ENCODE results near the gene PRKN. TPM values are rescaled to one million over a fixed set of nuclear protein-coding genes. Genes with fewer than 3 reads are reported as not detected.

Gene PRKN
- total RNA-seq, 1 experiment from 2014 or later: 2.0 TPM

GRCh38 chr6:162306616-162307015, 420.9 kb downstream of the PRKN start:
- TF ChIP-seq CTCF (conservative IDR thresholded peaks at IDR 0.05): no peak
- DNase-seq: no peak
- H3K4ac ChIP-seq (ENCODE audit: low read depth, low read length): no peak overlapping the region
- Mint-ChIP-seq H3K4me1 (0 out of 4 replicates have a peak, but pooled peaks cover 0 to 2% of the 10 kb centered on the region in 2 experiments), H3K36me3 (ENCODE audit: insufficient read depth in 1 of 3, low read depth in 3 of 3) (no peaks in the 10 kb centered on the region), H3K4me3 (no peak overlapping the region), H3K9me3 (no peaks in the 10 kb centered on the region), H3K27ac (no peak overlapping the region), H3K27me3 (ENCODE audit: low read depth) (no peaks in the 10 kb centered on the region; the same call in 1 of the 2 replicates)
- no peaks in the 10 kb centered on the region for H3K79me1 ChIP-seq (ENCODE audit: insufficient read depth, low read depth, low read length, poor library complexity, severe bottlenecking)
- H4K20me1 ChIP-seq (ENCODE audit: control insufficient read depth, insufficient read depth, insufficient read length): no peaks in the 10 kb centered on the region
- H3K4me2 ChIP-seq (ENCODE audit: insufficient read depth, insufficient read length, low read length): no peak overlapping the region
- no peak overlapping the region for H2BK5ac ChIP-seq (ENCODE audit: insufficient read length, low read length)
- H3K27me3 ChIP-seq (ENCODE audit: insufficient read depth, low read length): no peaks in the 10 kb centered on the region
- H3K23me2 ChIP-seq (ENCODE audit: insufficient read length, low read depth, low read length, poor library complexity, severe bottlenecking): no peaks in the 10 kb centered on the region
- no peak overlapping the region for H2AFZ ChIP-seq (ENCODE audit: low read length)
- no peak overlapping the region for H3T11ph ChIP-seq (ENCODE audit: low read length)
- no peaks in the 10 kb centered on the region for H3K79me2 ChIP-seq (ENCODE audit: insufficient read depth, low read length)
- no peak overlapping the region for H4K8ac ChIP-seq (replicated peaks; ENCODE audit: insufficient read length, low read depth, low read length)
- no peak overlapping the region for H2BK12ac ChIP-seq (ENCODE audit: insufficient read length, low read depth, low read length)
- H4K5ac ChIP-seq (ENCODE audit: insufficient read length, low read depth, low read length): no peak overlapping the region
- H3K9ac ChIP-seq (ENCODE audit: extremely low read depth, insufficient read length, low read length): no peak overlapping the region
- H4K91ac ChIP-seq (ENCODE audit: insufficient read length, low read depth, low read length): no peak overlapping the region
- no peak overlapping the region for H3K23ac ChIP-seq (ENCODE audit: insufficient read length, low read depth, low read length)
- WGBS (ENCODE audit: extremely low coverage, insufficient read length, low lambda C conversion rate): no CpG with 5 or more reads among the region's 7 CpGs
- H3K18ac ChIP-seq (ENCODE audit: insufficient read length, low read depth, low read length): no peak overlapping the region
- no peak overlapping the region for H3K56ac ChIP-seq (ENCODE audit: insufficient read length, low read depth, low read length)
- no peak overlapping the region for H2BK120ac ChIP-seq (ENCODE audit: low read depth, low read length, poor library complexity, severe bottlenecking)
- no peaks in the 10 kb centered on the region for H3K4me1 ChIP-seq (ENCODE audit: insufficient read depth, low read length)
- no peak overlapping the region for H2AK5ac ChIP-seq (ENCODE audit: insufficient read length, low read length)
- H2BK15ac ChIP-seq (ENCODE audit: low read depth, low read length): no peak overlapping the region
- H3K27ac ChIP-seq (ENCODE audit: insufficient read length, low read depth, low read length): no peak overlapping the region
- no peak overlapping the region for H3K14ac ChIP-seq (ENCODE audit: insufficient read depth, low read length)
- no peak overlapping the region for H2BK20ac ChIP-seq (ENCODE audit: low read depth, low read length, poor library complexity, severe bottlenecking)
- H3K9me3 ChIP-seq (ENCODE audit: control insufficient read depth, low read depth, low read length): no peaks in the 10 kb centered on the region
